Peyer's patch (tissue), 4 donors: ENCODE results near the gene FOCAD. TPM values are rescaled to one million over a fixed set of nuclear protein-coding genes. Genes with fewer than 3 reads are reported as not detected.

Source experiments
- DNase-seq, 3 donors: peaks; one replicate each; pipeline ENCODE4 v3.0.0-alpha.2; 2017 to 2019
- H3K27ac ChIP-seq, 4 donors: fragments of 200-600 bp; sonication (generic); one replicate each; pipeline ENCODE4 v1.5.1; 2016 to 2019
- H3K27me3 ChIP-seq, 2 donors: fragments of 200-600 bp; sonication (generic); one replicate each; pipeline ENCODE4 v1.5.1; 2019
- H3K36me3 ChIP-seq, 3 donors: fragments of 200-600 bp; sonication (generic); one replicate each; pipeline ENCODE4 v1.5.1; 2016 to 2019
- H3K4me1 ChIP-seq, 4 donors: fragments of 200-600 bp; sonication (generic); one replicate each; pipeline ENCODE4 v1.5.1; 2016 to 2019
- H3K4me3 ChIP-seq, 4 donors: fragments of 200-600 bp; sonication (generic); 1 replicate in 3 of 4; 2 replicates in 1 of 4; pipeline ENCODE4 v1.5.1; 2016 to 2019; ENCODE audit warnings: mild to moderate bottlenecking in 1 of 4
- H3K9me3 ChIP-seq, 4 donors: fragments of 200-600 bp; sonication (generic); one replicate each; pipeline ENCODE4 v1.5.1; 2016 to 2019; ENCODE audit warnings: mild to moderate bottlenecking in 1 of 4
- CTCF ChIP-seq, 6 experiments: fragments of 450-650 bp in 4 of 6; fragments of 200-600 bp in 2 of 6; sonication (generic) in 1 of 6; IDR thresholded peaks; one replicate each; pipeline ENCODE4 v1.5.1; 2017 to 2019; ENCODE audit warnings: antibody characterized with exemption in 6 of 6, mild to moderate bottlenecking in 3 of 6, moderate library complexity in 1 of 6
- POLR2A ChIP-seq, 2 donors: fragments of 450-650 bp; IDR thresholded peaks; one replicate each; pipeline ENCODE4 v1.5.1; 2017; ENCODE audit warnings: antibody characterized with exemption in 2 of 2, mild to moderate bottlenecking in 2 of 2, moderate library complexity in 2 of 2
- total RNA-seq, 4 donors: library from RNA; depleted of rRNA; stranded (reverse); fragments of >200 nt; gene quantifications; one replicate each; pipeline ENCODE4 v1.1.0, GENCODE V29; 2016

FOCAD gene
- total RNA-seq, 4 donors from 2014 or later: 19.4 to 42.1 (median 28.7) TPM

- Histone ChIP-seq H3K36me3 (no peaks in the 10 kb centered on the region), H3K4me1 (no peaks in the 10 kb centered on the region), H3K4me3 (no peak overlapping the region), H3K27ac (no peak overlapping the region), H3K27me3 (no peaks in the 10 kb centered on the region), H3K9me3 (no peaks in the 10 kb centered on the region)
- no peak for DNase-seq
- TF ChIP-seq POLR2A (IDR thresholded peaks at IDR 0.05) (no peak), CTCF (IDR thresholded peaks at IDR 0.05) (no peak)
Observed at GRCh38 chr9:20643660-20644059, 40.4 kb upstream of the FOCAD start.

GRCh38 chr9:20646656-20647055 lies 37.4 kb upstream of the FOCAD start:
- Histone ChIP-seq H3K36me3 (no peaks in the 10 kb centered on the region), H3K4me1 (no peaks in the 10 kb centered on the region), H3K27ac (no peak overlapping the region), H3K4me3 (no peak overlapping the region), H3K27me3 (no peaks in the 10 kb centered on the region), H3K9me3 (no peaks in the 10 kb centered on the region)
- DNase-seq: no peak
- no peak for TF ChIP-seq CTCF (IDR thresholded peaks at IDR 0.05)

- Histone ChIP-seq H3K27me3 (no peaks in the 10 kb centered on the region), H3K27ac (no peak overlapping the region)
- TF ChIP-seq POLR2A (IDR thresholded peaks at IDR 0.05) (no peak), CTCF (IDR thresholded peaks at IDR 0.05) (no peak)
Observed at GRCh38 chr9:20649381-20649780, 34.7 kb upstream of the FOCAD start.

GRCh38 chr9:20650313-20650712 lies 33.7 kb upstream of the FOCAD start:
- TF ChIP-seq POLR2A (IDR thresholded peaks at IDR 0.05) (no peak), CTCF (IDR thresholded peaks at IDR 0.05) (no peak)
- no peak for DNase-seq
- H3K36me3 ChIP-seq: no peaks in the 10 kb centered on the region
- H3K9me3 ChIP-seq: no peaks in the 10 kb centered on the region
- no peaks in the 10 kb centered on the region for H3K27me3 ChIP-seq
- no peak overlapping the region for H3K4me3 ChIP-seq
- no peak overlapping the region for H3K27ac ChIP-seq
- no peaks in the 10 kb centered on the region for H3K4me1 ChIP-seq

More at GRCh38 chr9:20649381-20649780, 34.7 kb upstream of the FOCAD start:
- DNase-seq: no peak
- no peaks in the 10 kb centered on the region for H3K9me3 ChIP-seq
- H3K4me1 ChIP-seq: no peaks in the 10 kb centered on the region
- no peaks in the 10 kb centered on the region for H3K36me3 ChIP-seq
- no peak overlapping the region for H3K4me3 ChIP-seq

GRCh38 chr9:20650750-20651299 lies 33.2 kb upstream of the FOCAD start:
- H3K27me3 ChIP-seq: no peaks in the 10 kb centered on the region
- no peak for DNase-seq
- H3K4me1 ChIP-seq: no peaks in the 10 kb centered on the region
- no peaks in the 10 kb centered on the region for H3K36me3 ChIP-seq
- no peak for TF ChIP-seq POLR2A (IDR thresholded peaks at IDR 0.05)
- TF ChIP-seq CTCF (IDR thresholded peaks at IDR 0.05): no peak
- H3K9me3 ChIP-seq: no peaks in the 10 kb centered on the region
- no peak overlapping the region for H3K27ac ChIP-seq
- H3K4me3 ChIP-seq: no peak overlapping the region

- Histone ChIP-seq H3K9me3 (no peaks in the 10 kb centered on the region), H3K27ac (no peak overlapping the region), H3K27me3 (no peaks in the 10 kb centered on the region), H3K4me1 (no peaks in the 10 kb centered on the region), H3K4me3 (no peak overlapping the region), H3K36me3 (no peaks in the 10 kb centered on the region)
- DNase-seq: no peak
- TF ChIP-seq CTCF (IDR thresholded peaks at IDR 0.05) (no peak), POLR2A (IDR thresholded peaks at IDR 0.05) (no peak)
Observed at GRCh38 chr9:20651939-20652338, 32.1 kb upstream of the FOCAD start.
